Suprapubic skin (tissue), 4 donors: Measurements from ENCODE around the gene GXYLT2. TPM values are rescaled to one million over a fixed set of nuclear protein-coding genes. Genes with fewer than 3 reads are reported as not detected.

Experiments used
- DNase-seq, 2 donors: peaks; one replicate each; pipeline ENCODE4 v3.0.0-alpha.2; 2019; ENCODE audit warnings: low spot score in 2 of 2
- H3K27ac ChIP-seq: fragments of 200-600 bp; sonication (generic); one replicate; pipeline ENCODE4 v1.5.1; 2019
- H3K27me3 ChIP-seq: fragments of 200-600 bp; sonication (generic); one replicate; pipeline ENCODE4 v1.5.1; 2019
- H3K36me3 ChIP-seq: fragments of 200-600 bp; sonication (generic); one replicate; pipeline ENCODE4 v1.5.1; 2019
- H3K4me1 ChIP-seq: fragments of 200-600 bp; sonication (generic); one replicate; pipeline ENCODE4 v1.5.1; 2019
- H3K4me3 ChIP-seq: fragments of 200-600 bp; sonication (generic); one replicate; pipeline ENCODE4 v1.5.1; 2019; ENCODE audit warnings: mild to moderate bottlenecking
- H3K9me3 ChIP-seq: fragments of 200-600 bp; sonication (generic); one replicate; pipeline ENCODE4 v1.5.1; 2019
- EP300 ChIP-seq: sonication (generic); formaldehyde crosslinking; IDR thresholded peaks from one replicate; pipeline ENCODE4 v1.6.1; 2017; ENCODE audit warnings: antibody characterized with exemption
- POLR2A ChIP-seq, 2 donors: fragments of 450-650 bp; IDR thresholded peaks; one replicate each; pipeline ENCODE4 v1.6.1; 2017; ENCODE audit warnings: antibody characterized with exemption in 2 of 2, mild to moderate bottlenecking in 2 of 2, moderate library complexity in 2 of 2
- POLR2AphosphoS5 ChIP-seq, 3 donors: sonication (generic); formaldehyde crosslinking; IDR thresholded peaks; one replicate each; pipeline ENCODE4 v1.6.1; 2017; ENCODE audit warnings: antibody characterized with exemption in 3 of 3
- WGBS: methylation state at CpG from one replicate; pipeline ENCODE4 v1.1.5; 2018; 5-methylcytosine and 5-hydroxymethylcytosine counted together
- total RNA-seq, 4 donors: library from RNA; depleted of rRNA; stranded (reverse); fragments of >200 nt; gene quantifications; one replicate each; pipeline ENCODE4 v1.1.0, GENCODE V29; 2016
- TF ChIP-seq, protein P1 (sequence below), 2 donors: fragments of 200-600 bp in 1 of 2; fragments of 450-650 bp in 1 of 2; sonication (generic) in 1 of 2; IDR thresholded peaks; one replicate each; pipeline ENCODE4 v1.5.1; 2016 to 2019; ENCODE audit warnings: antibody characterized with exemption in 2 of 2, mild to moderate bottlenecking in 1 of 2, moderate library complexity in 1 of 2

The GXYLT2 gene
- total RNA-seq, 4 donors from 2014 or later, result 0.72 to 18.6 (median 2.1) TPM

- Histone ChIP-seq H3K4me3 (no peak overlapping the region), H3K36me3 (no peaks in the 10 kb centered on the region), H3K27ac (no peak overlapping the region), H3K27me3 (no peaks in the 10 kb centered on the region), H3K4me1 (peaks cover 12% of the 10 kb centered on the region), H3K9me3 (no peaks in the 10 kb centered on the region)
- TF ChIP-seq, protein P1, sequence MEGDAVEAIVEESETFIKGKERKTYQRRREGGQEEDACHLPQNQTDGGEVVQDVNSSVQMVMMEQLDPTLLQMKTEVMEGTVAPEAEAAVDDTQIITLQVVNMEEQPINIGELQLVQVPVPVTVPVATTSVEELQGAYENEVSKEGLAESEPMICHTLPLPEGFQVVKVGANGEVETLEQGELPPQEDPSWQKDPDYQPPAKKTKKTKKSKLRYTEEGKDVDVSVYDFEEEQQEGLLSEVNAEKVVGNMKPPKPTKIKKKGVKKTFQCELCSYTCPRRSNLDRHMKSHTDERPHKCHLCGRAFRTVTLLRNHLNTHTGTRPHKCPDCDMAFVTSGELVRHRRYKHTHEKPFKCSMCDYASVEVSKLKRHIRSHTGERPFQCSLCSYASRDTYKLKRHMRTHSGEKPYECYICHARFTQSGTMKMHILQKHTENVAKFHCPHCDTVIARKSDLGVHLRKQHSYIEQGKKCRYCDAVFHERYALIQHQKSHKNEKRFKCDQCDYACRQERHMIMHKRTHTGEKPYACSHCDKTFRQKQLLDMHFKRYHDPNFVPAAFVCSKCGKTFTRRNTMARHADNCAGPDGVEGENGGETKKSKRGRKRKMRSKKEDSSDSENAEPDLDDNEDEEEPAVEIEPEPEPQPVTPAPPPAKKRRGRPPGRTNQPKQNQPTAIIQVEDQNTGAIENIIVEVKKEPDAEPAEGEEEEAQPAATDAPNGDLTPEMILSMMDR (IDR thresholded peaks at IDR 0.05), result no peak
- TF ChIP-seq EP300 (no peak), POLR2AphosphoS5 (IDR thresholded peaks at IDR 0.05) (no peak), POLR2A (IDR thresholded peaks at IDR 0.05) (no peak)
- 94% methylated on average over 6 of the region's 6 CpGs for WGBS
- DNase-seq, result no peak
Observed at GRCh38 chr3:72993391-72993790, 105.5 kb downstream of the GXYLT2 start.

GRCh38 chr3:72995337-72995736 lies 107.5 kb downstream of the GXYLT2 start:
- H3K4me3 ChIP-seq, result no peak overlapping the region
- no peaks in the 10 kb centered on the region for H3K27me3 ChIP-seq
- peaks cover 31% of the 10 kb centered on the region for H3K4me1 ChIP-seq
- no peak overlapping the region for H3K27ac ChIP-seq
- DNase-seq, result no peak
- WGBS, result 81% methylated on average over 10 of the region's 10 CpGs
- no peaks in the 10 kb centered on the region for H3K36me3 ChIP-seq
- no peaks in the 10 kb centered on the region for H3K9me3 ChIP-seq
- TF ChIP-seq, protein P1 (IDR thresholded peaks at IDR 0.05), result no peak
- TF ChIP-seq POLR2AphosphoS5 (IDR thresholded peaks at IDR 0.05) (no peak), EP300 (no peak), POLR2A (IDR thresholded peaks at IDR 0.05) (no peak)

DNA sequence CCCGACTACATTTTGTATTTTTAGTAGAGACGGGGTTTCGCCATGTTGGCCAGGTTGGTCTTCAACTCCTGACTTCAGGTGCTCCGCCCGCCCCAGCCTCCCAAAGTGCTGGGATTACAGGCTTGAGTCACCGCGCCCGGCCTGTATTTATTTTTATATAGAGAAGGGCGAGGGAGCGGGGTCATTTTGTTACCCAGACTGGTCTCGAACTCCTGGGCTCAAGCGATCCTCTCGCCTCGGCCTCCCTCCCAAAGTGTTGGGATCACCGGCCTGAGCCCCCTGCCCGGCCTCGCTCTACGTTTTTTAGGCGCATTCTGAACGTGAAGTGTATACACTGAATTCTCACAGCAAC lies 108.3 kb downstream of the GXYLT2 start:
- Histone ChIP-seq H3K4me1 (peaks cover 39% of the 10 kb centered on the region), H3K4me3 (peak overlapping the region; percentile 92), H3K9me3 (no peaks in the 10 kb centered on the region), H3K27ac (peak overlapping the region; percentile 98), H3K36me3 (peaks cover under 1% of the 10 kb centered on the region), H3K27me3 (no peaks in the 10 kb centered on the region)
- WGBS, result 82% methylated on average over 19 of the region's 20 CpGs
- DNase-seq, result peak in 1 of 2 donors; percentile 65
- TF ChIP-seq POLR2A (IDR thresholded peaks at IDR 0.05), result no peak
- no peak for TF ChIP-seq EP300
- TF ChIP-seq, protein P1 (IDR thresholded peaks at IDR 0.05), result no peak
- no peak for TF ChIP-seq POLR2AphosphoS5 (IDR thresholded peaks at IDR 0.05)

DNA sequence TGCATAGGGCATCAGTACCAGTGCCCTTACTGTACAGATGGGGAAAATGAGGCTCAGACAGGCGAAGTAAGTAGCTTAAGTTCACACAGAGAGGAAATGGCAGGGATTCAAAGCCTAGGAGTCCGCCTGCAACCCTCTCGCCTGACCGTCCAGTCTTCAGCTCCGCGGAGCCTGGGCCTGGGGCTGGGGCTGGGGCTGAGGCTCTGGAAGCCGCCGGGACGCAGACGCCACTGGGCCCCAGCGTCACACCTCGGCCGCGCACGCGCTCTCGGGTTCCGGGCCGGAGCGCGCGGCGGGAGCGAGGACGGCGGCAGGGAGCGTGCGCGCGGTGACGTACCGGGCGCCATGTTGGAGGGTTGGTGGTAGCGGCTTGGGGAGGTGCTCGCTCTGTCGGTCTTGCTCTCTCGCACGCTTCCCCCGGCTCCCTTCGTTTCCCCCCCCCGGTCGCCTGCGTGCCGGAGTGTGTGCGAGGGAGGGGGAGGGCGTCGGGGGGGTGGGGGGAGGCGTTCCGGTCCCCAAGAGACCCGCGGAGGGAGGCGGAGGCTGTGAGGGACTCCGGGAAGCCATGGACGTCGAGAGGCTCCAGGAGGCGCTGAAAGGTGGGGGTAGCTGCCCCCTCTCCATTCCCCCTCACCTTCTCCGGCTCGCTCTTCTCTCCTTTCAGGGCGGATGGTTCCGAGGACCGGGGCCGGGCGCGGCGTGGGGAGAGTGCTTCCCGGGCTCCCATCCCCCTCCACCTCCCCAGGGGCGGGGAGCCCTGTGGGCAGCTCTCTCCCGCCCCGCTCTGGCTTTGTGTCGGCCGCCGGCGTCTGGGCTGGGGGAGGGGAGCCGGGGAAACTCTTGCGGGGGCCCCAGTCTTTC lies 108.9 kb downstream of the GXYLT2 start, which contains the start of gene PPP4R2:
PPP4R2 (plus strand) TSS at position 339 of the 861 bp plus-strand sequence; CDS start at position 566, 227 bp downstream.
- Histone ChIP-seq H3K9me3 (no peaks in the 10 kb centered on the region), H3K36me3 (peaks cover 6% of the 10 kb centered on the region), H3K27me3 (no peaks in the 10 kb centered on the region), H3K27ac (peak within 1 kb of the TSS; percentile 98), H3K4me3 (peak within 1 kb of the TSS; percentile 92), H3K4me1 (peaks cover 45% of the 10 kb centered on the region)
- DNase-seq, result peak; percentile 89 to 90
- 3% methylated on average over 24 of the region's 75 CpGs for WGBS
- TF ChIP-seq, protein P1 (IDR thresholded peaks at IDR 0.05), result no peak
- peak in 1 of 3 donors; percentile 11 for TF ChIP-seq POLR2AphosphoS5 (IDR thresholded peaks at IDR 0.05)
- TF ChIP-seq POLR2A (IDR thresholded peaks at IDR 0.05), result peak; percentile 65 to 88

DNA sequence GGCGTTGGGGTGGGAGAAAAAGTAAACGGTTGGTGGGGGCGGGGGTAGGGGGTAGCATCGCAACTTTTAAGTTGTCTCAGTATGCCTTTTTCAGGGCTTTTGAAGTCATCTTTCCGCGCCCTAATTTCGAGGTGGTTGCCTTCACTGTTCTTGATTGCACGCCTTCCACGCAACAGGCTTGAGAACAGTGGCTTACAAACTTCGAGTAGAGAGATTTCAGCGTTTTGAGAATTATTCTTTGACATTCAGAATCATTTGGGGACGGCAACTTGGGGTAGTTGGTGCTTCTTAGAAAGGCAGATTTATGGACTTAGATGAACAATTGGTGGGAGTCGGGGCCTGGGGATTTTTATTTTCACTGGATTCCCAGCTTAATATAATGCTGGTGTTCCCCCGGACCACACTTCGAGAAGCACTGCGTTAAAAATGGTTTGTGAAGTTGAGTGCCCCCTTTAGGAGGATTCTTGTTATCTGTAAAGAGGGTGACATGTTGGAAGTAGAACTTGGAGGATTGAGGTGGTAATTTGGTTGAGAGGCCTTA lies 109.6 kb downstream of the GXYLT2 start:
- Histone ChIP-seq H3K27ac (peak overlapping the region; percentile 98), H3K36me3 (peaks cover 9% of the 10 kb centered on the region), H3K4me1 (peaks cover 50% of the 10 kb centered on the region), H3K4me3 (peak overlapping the region; percentile 92), H3K9me3 (no peaks in the 10 kb centered on the region), H3K27me3 (no peaks in the 10 kb centered on the region)
- DNase-seq, result no peak
- WGBS, result 0% methylated on average over 16 of the region's 16 CpGs
- no peak for TF ChIP-seq POLR2AphosphoS5 (IDR thresholded peaks at IDR 0.05)
- TF ChIP-seq POLR2A (IDR thresholded peaks at IDR 0.05), result no peak
- TF ChIP-seq, protein P1 (IDR thresholded peaks at IDR 0.05), result no peak
- TF ChIP-seq EP300, result no peak
